ENCODE measurements around the gene FNDC5. TPM values are rescaled to one million over a fixed set of nuclear protein-coding genes. Genes with fewer than 3 reads are reported as not detected.

FNDC5 gene
- total and polyA plus RNA-seq, 9 of the 15 experiments (the other 6 are each of a cell fraction or from before 2014, with no cell fraction given) = 0.06 to 2.1 (median 0.22) TPM

GRCh38 chr1:32870615-32871363 is at the start of gene FNDC5 (continued):
- no peak for TF ChIP-seq TAF7 (tag; IDR thresholded peaks at IDR 0.05)
- no peak for TF ChIP-seq ZNF76 (CRISPR knock-in tag; IDR thresholded peaks at IDR 0.05; ENCODE audit: borderline replicate concordance)
- no peak for TF ChIP-seq FOXK2 (conservative IDR thresholded peaks at IDR 0.05 in 1 of 2, IDR thresholded peaks at IDR 0.05 in 1 of 2; ENCODE audit: low read depth in 2 of 2)
- no peak for TF ChIP-seq SLC30A9 (CRISPR knock-in tag; IDR thresholded peaks at IDR 0.05)
- TF ChIP-seq STAT5B (CRISPR knock-in tag; IDR thresholded peaks at IDR 0.05) = no peak
- TF ChIP-seq POLR2G (IDR thresholded peaks at IDR 0.05; ENCODE audit: low read depth, low read length) = peak; percentile 54
- no peak for TF ChIP-seq ZNF143 (CRISPR knock-in tag; IDR thresholded peaks at IDR 0.05)
- TF ChIP-seq UBTF (IDR thresholded peaks at IDR 0.05; ENCODE audit: borderline replicate concordance in 1 of 2, low read depth in 2 of 2, low read length in 2 of 2) = peak in 1 of 2 experiments; percentile 78; a peak in 1 of 4 replicates
- no peak for TF ChIP-seq ZNF707 (CRISPR knock-in tag; conservative IDR thresholded peaks at IDR 0.05)
- TF ChIP-seq MEF2D (tag; conservative IDR thresholded peaks at IDR 0.05; ENCODE audit: low read depth) = no peak
- no peak for TF ChIP-seq PCBP1 (IDR thresholded peaks at IDR 0.05; ENCODE audit: low read depth, low read length, poor library complexity, severe bottlenecking)
- TF ChIP-seq CEBPB (tag; IDR thresholded peaks at IDR 0.05) = no peak
- TF ChIP-seq, protein P1, sequence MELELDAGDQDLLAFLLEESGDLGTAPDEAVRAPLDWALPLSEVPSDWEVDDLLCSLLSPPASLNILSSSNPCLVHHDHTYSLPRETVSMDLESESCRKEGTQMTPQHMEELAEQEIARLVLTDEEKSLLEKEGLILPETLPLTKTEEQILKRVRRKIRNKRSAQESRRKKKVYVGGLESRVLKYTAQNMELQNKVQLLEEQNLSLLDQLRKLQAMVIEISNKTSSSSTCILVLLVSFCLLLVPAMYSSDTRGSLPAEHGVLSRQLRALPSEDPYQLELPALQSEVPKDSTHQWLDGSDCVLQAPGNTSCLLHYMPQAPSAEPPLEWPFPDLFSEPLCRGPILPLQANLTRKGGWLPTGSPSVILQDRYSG (tag; conservative IDR thresholded peaks at IDR 0.05; ENCODE audit: low read depth) = no peak
- no peak for TF ChIP-seq ZNF699 (CRISPR knock-in tag; IDR thresholded peaks at IDR 0.05; ENCODE audit: insufficient replicate concordance)
- TF ChIP-seq CXXC5 (CRISPR knock-in tag; IDR thresholded peaks at IDR 0.05) = peak; percentile 56
- TF ChIP-seq NEUROD1 (IDR thresholded peaks at IDR 0.05; ENCODE audit: borderline replicate concordance, low read depth, low read length, partially characterized antibody) = no peak
- TF ChIP-seq IFI16 (CRISPR knock-in tag; IDR thresholded peaks at IDR 0.05) = no peak
- TF ChIP-seq TCF7 (IDR thresholded peaks at IDR 0.05; ENCODE audit: borderline replicate concordance) = no peak
- TF ChIP-seq NFIC (IDR thresholded peaks at IDR 0.05) = no peak
- TF ChIP-seq SNRNP70 (optimal IDR thresholded peaks at IDR 0.05; ENCODE audit: low read depth, low read length) = no peak
- TF ChIP-seq VEZF1 (CRISPR knock-in tag; IDR thresholded peaks at IDR 0.05) = peak; percentile 78
- no peak for TF ChIP-seq POU5F1 (IDR thresholded peaks at IDR 0.05; ENCODE audit: borderline replicate concordance, low read depth, low read length, partially characterized antibody)
- TF ChIP-seq EGR1 (conservative IDR thresholded peaks at IDR 0.05) = peak; percentile 86
- no peak for TF ChIP-seq MCM3 (IDR thresholded peaks at IDR 0.05)
- no peak for TF ChIP-seq EP300 (IDR thresholded peaks at IDR 0.05; ENCODE audit: low read length)

Measured in K562 (cell line).